ENCODE measurements around the gene TOPAZ1.

GRCh38 chr3:44365952-44366351 lies 124.3 kb downstream of the TOPAZ1 start:
- TF ChIP-seq CTCF (IDR thresholded peaks at IDR 0.05) (no peak), POLR2AphosphoS5 (IDR thresholded peaks at IDR 0.05) (no peak), POLR2A (IDR thresholded peaks at IDR 0.05) (no peak)
